Measurements from ENCODE around the gene POU2AF1. TPM values are rescaled to one million over a fixed set of nuclear protein-coding genes. Genes with fewer than 3 reads are reported as not detected.

Gene POU2AF1
- total and polyA plus RNA-seq, 5 donors from 2014 or later: 1.6 to 4.8 (median 2.2) TPM

- H3K36me3 ChIP-seq (ENCODE audit: control insufficient read depth, insufficient read depth, low read length): no peaks in the 10 kb centered on the region
- Mint-ChIP-seq H3K4me3 (no peak overlapping the region), H3K36me3 (no peaks in the 10 kb centered on the region), H3K27me3 (no peaks in the 10 kb centered on the region), H3K27ac (no peak overlapping the region), H3K9me3 (no peaks in the 10 kb centered on the region), H3K4me1 (no peaks in the 10 kb centered on the region)
- ATAC-seq (ENCODE audit: low read depth in 2 of 2) (no peak), DNase-seq (no peak)
- H3K4me3 ChIP-seq (ENCODE audit: low read depth, low read length): no peak overlapping the region
- H3K4me1 ChIP-seq (ENCODE audit: control insufficient read depth, insufficient read depth, low read length, poor library complexity, severe bottlenecking): no peaks in the 10 kb centered on the region
- H3K27me3 ChIP-seq (ENCODE audit: control insufficient read depth, insufficient read depth, low read length): peaks cover 3% of the 10 kb centered on the region
- no peak overlapping the region for H3K27ac ChIP-seq (ENCODE audit: insufficient read depth, low read length, poor library complexity, severe bottlenecking)
- H3K9me3 ChIP-seq (ENCODE audit: control insufficient read depth in 2 of 2, low read length in 2 of 2): no peaks in the 10 kb centered on the region
Measured at GRCh38 chr11:111351374-111352055, 27.6 kb downstream of the POU2AF1 start.

- Histone ChIP-seq H3K27me3 (ENCODE audit: control insufficient read depth, insufficient read depth, low read length) (peaks cover 3% of the 10 kb centered on the region), H3K4me3 (ENCODE audit: low read depth, low read length) (no peak overlapping the region), H3K27ac (ENCODE audit: insufficient read depth, low read length, poor library complexity, severe bottlenecking) (no peak overlapping the region), H3K9me3 (ENCODE audit: control insufficient read depth in 2 of 2, low read length in 2 of 2) (no peaks in the 10 kb centered on the region), H3K36me3 (ENCODE audit: control insufficient read depth, insufficient read depth, low read length) (no peaks in the 10 kb centered on the region), H3K4me1 (ENCODE audit: control insufficient read depth, insufficient read depth, low read length, poor library complexity, severe bottlenecking) (no peaks in the 10 kb centered on the region)
- H3K9me3 Mint-ChIP-seq: no peaks in the 10 kb centered on the region
- DNase-seq (no peak), ATAC-seq (ENCODE audit: low read depth in 2 of 2) (no peak)
- H3K4me1 Mint-ChIP-seq: no peaks in the 10 kb centered on the region
- H3K36me3 Mint-ChIP-seq: no peaks in the 10 kb centered on the region
- H3K27me3 Mint-ChIP-seq: no peaks in the 10 kb centered on the region
- H3K27ac Mint-ChIP-seq: no peak overlapping the region
- H3K4me3 Mint-ChIP-seq: no peak overlapping the region
Measured at GRCh38 chr11:111350811-111351210, 28.3 kb downstream of the POU2AF1 start.

GRCh38 chr11:111349191-111349695 is 29.8 kb downstream of the POU2AF1 start:
- Mint-ChIP-seq H3K4me3 (no peak overlapping the region), H3K36me3 (no peaks in the 10 kb centered on the region), H3K4me1 (no peaks in the 10 kb centered on the region), H3K9me3 (no peaks in the 10 kb centered on the region), H3K27ac (no peak overlapping the region), H3K27me3 (peaks cover 4% of the 10 kb centered on the region)
- no peaks in the 10 kb centered on the region for H3K9me3 ChIP-seq (ENCODE audit: control insufficient read depth in 2 of 2, low read length in 2 of 2)
- H3K27me3 ChIP-seq (ENCODE audit: control insufficient read depth, insufficient read depth, low read length): peaks cover 3% of the 10 kb centered on the region
- H3K4me3 ChIP-seq (ENCODE audit: low read depth, low read length): no peak overlapping the region
- no peaks in the 10 kb centered on the region for H3K4me1 ChIP-seq (ENCODE audit: control insufficient read depth, insufficient read depth, low read length, poor library complexity, severe bottlenecking)
- no peaks in the 10 kb centered on the region for H3K36me3 ChIP-seq (ENCODE audit: control insufficient read depth, insufficient read depth, low read length)
- no peak for DNase-seq
- no peak overlapping the region for H3K27ac ChIP-seq (ENCODE audit: insufficient read depth, low read length, poor library complexity, severe bottlenecking)
- ATAC-seq (ENCODE audit: low read depth in 2 of 2): no peak

GRCh38 chr11:111348147-111348546 is 30.9 kb downstream of the POU2AF1 start:
- Histone ChIP-seq H3K4me3 (ENCODE audit: low read depth, low read length) (no peak overlapping the region), H3K27ac (ENCODE audit: insufficient read depth, low read length, poor library complexity, severe bottlenecking) (no peak overlapping the region), H3K36me3 (ENCODE audit: control insufficient read depth, insufficient read depth, low read length) (no peaks in the 10 kb centered on the region), H3K4me1 (ENCODE audit: control insufficient read depth, insufficient read depth, low read length, poor library complexity, severe bottlenecking) (no peaks in the 10 kb centered on the region), H3K27me3 (ENCODE audit: control insufficient read depth, insufficient read depth, low read length) (peaks cover 3% of the 10 kb centered on the region), H3K9me3 (ENCODE audit: control insufficient read depth in 2 of 2, low read length in 2 of 2) (no peaks in the 10 kb centered on the region)
- no peak for ATAC-seq (ENCODE audit: low read depth in 2 of 2)
- Mint-ChIP-seq H3K36me3 (no peaks in the 10 kb centered on the region), H3K4me1 (no peaks in the 10 kb centered on the region), H3K4me3 (no peak overlapping the region), H3K9me3 (no peaks in the 10 kb centered on the region), H3K27me3 (peaks cover 4% of the 10 kb centered on the region), H3K27ac (no peak overlapping the region)
- DNase-seq: no peak

- Mint-ChIP-seq H3K36me3 (no peaks in the 10 kb centered on the region), H3K27ac (no peak overlapping the region)
Measured at GRCh38 chr11:111347723-111348115, 31.4 kb downstream of the POU2AF1 start.

GRCh38 chr11:111347002-111347722 is 31.9 kb downstream of the POU2AF1 start:
- DNase-seq: no peak
- no peak for ATAC-seq (ENCODE audit: low read depth in 2 of 2)
- H3K27me3 Mint-ChIP-seq: peaks cover 9% of the 10 kb centered on the region
- H3K9me3 Mint-ChIP-seq: no peaks in the 10 kb centered on the region
- Histone ChIP-seq H3K27me3 (ENCODE audit: control insufficient read depth, insufficient read depth, low read length) (peaks cover 3% of the 10 kb centered on the region), H3K9me3 (ENCODE audit: control insufficient read depth in 2 of 2, low read length in 2 of 2) (no peaks in the 10 kb centered on the region), H3K36me3 (ENCODE audit: control insufficient read depth, insufficient read depth, low read length) (no peaks in the 10 kb centered on the region), H3K4me3 (ENCODE audit: low read depth, low read length) (no peak overlapping the region), H3K27ac (ENCODE audit: insufficient read depth, low read length, poor library complexity, severe bottlenecking) (no peak overlapping the region), H3K4me1 (ENCODE audit: control insufficient read depth, insufficient read depth, low read length, poor library complexity, severe bottlenecking) (no peaks in the 10 kb centered on the region)
- H3K4me1 Mint-ChIP-seq: no peaks in the 10 kb centered on the region
- no peak overlapping the region for H3K27ac Mint-ChIP-seq
- H3K4me3 Mint-ChIP-seq: no peak overlapping the region
- no peaks in the 10 kb centered on the region for H3K36me3 Mint-ChIP-seq

More at GRCh38 chr11:111347723-111348115, 31.4 kb downstream of the POU2AF1 start:
- DNase-seq (no peak), ATAC-seq (ENCODE audit: low read depth in 2 of 2) (no peak)
- Mint-ChIP-seq H3K4me3 (no peak overlapping the region), H3K9me3 (no peaks in the 10 kb centered on the region), H3K27me3 (peaks cover 4% of the 10 kb centered on the region), H3K4me1 (no peaks in the 10 kb centered on the region)
- H3K27ac ChIP-seq (ENCODE audit: insufficient read depth, low read length, poor library complexity, severe bottlenecking): no peak overlapping the region
- H3K4me1 ChIP-seq (ENCODE audit: control insufficient read depth, insufficient read depth, low read length, poor library complexity, severe bottlenecking): no peaks in the 10 kb centered on the region
- no peaks in the 10 kb centered on the region for H3K9me3 ChIP-seq (ENCODE audit: control insufficient read depth in 2 of 2, low read length in 2 of 2)
- H3K27me3 ChIP-seq (ENCODE audit: control insufficient read depth, insufficient read depth, low read length): peaks cover 3% of the 10 kb centered on the region
- H3K36me3 ChIP-seq (ENCODE audit: control insufficient read depth, insufficient read depth, low read length): no peaks in the 10 kb centered on the region
- H3K4me3 ChIP-seq (ENCODE audit: low read depth, low read length): no peak overlapping the region

DNA sequence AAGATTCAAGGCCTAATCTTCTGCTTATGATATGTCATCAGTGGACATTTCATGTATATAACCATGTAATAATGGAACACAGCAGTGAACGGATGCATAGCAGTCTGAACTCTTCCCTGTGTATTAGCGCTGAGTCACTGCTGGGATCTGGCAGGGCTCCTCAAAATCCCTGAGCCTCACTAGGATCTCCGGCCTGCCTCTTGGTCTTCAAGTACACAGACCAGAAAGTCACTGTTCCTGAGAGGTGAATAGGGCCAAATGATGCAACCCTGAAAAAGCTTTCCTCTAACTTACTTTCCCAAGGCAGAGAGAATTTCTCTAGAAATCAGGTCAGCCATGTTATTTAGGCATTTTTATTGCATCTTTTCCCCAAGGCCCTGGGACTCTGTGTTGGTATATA is 35.0 kb downstream of the POU2AF1 start:
- Mint-ChIP-seq H3K36me3 (no peaks in the 10 kb centered on the region), H3K27me3 (peaks cover 21% of the 10 kb centered on the region), H3K27ac (no peak overlapping the region), H3K4me3 (no peak overlapping the region), H3K9me3 (peaks cover 0 to 9% (median 3%) of the 10 kb centered on the region in 7 donors), H3K4me1 (no peaks in the 10 kb centered on the region)
- peaks cover 0 to 5% of the 10 kb centered on the region in 2 experiments for H3K9me3 ChIP-seq (ENCODE audit: control insufficient read depth in 2 of 2, low read length in 2 of 2)
- no peak for ATAC-seq (ENCODE audit: low read depth in 2 of 2)
- H3K4me1 ChIP-seq (ENCODE audit: control insufficient read depth, insufficient read depth, low read length, poor library complexity, severe bottlenecking): no peaks in the 10 kb centered on the region
- H3K36me3 ChIP-seq (ENCODE audit: control insufficient read depth, insufficient read depth, low read length): no peaks in the 10 kb centered on the region
- H3K27ac ChIP-seq (ENCODE audit: insufficient read depth, low read length, poor library complexity, severe bottlenecking): no peak overlapping the region
- DNase-seq: no peak
- no peak overlapping the region for H3K4me3 ChIP-seq (ENCODE audit: low read depth, low read length)
- peaks cover 3% of the 10 kb centered on the region for H3K27me3 ChIP-seq (ENCODE audit: control insufficient read depth, insufficient read depth, low read length)
